HepG2 (cell line): Measurements from ENCODE around the gene QTRT2. TPM values are rescaled to one million over a fixed set of nuclear protein-coding genes. Genes with fewer than 3 reads are reported as not detected.

Source experiments
- ATAC-seq: fragments of 200-7000 bp; cut with Tn5 transposase; 3 replicates; pipeline ENCODE4 v1.9.1; 2020; ENCODE audit warnings: mild to moderate bottlenecking, moderate library complexity
- BruUV-seq: library from RNA; stranded (reverse); fragments of 400-500 nt; replicated peaks from 2 replicates; lab custom pipeline; 2021; lab: Mats Ljungman, UMichigan
- CTCF ChIA-PET: fragments of 300-600 bp; formaldehyde crosslinking; extraction: SDS; loops from one replicate; lab custom pipeline; 2021; ENCODE audit warnings: low total read pairs, inconsistent platforms, low intra/inter-chr PET ratio; lab: Yijun Ruan, JAX
- POLR2A ChIA-PET: fragments of 350-600 bp; sonication (Branson Sonifier 250); formaldehyde crosslinking; loops from one replicate; lab custom pipeline; 2020; ENCODE audit warnings: antibody characterized with exemption, inconsistent platforms; lab: Yijun Ruan, JAX
- DNase-seq: peaks from one replicate; pipeline ENCODE4 v3.0.0-alpha.2; 2015; ENCODE audit warnings: low spot score
- FAIRE-seq: peaks from 3 replicates; lab custom pipeline; 2011; peaks lifted over from hg19 to GRCh38; lab: Jason Lieb, UNC
- H2AFZ ChIP-seq: one replicate; pipeline ENCODE4 v1.6.1; 2011; ENCODE audit warnings: low read length, inconsistent platforms
- H3K27ac ChIP-seq: fragments of 300-600 bp; 3 replicates; pipeline ENCODE4 v1.8.0; 2011; ENCODE audit warnings: mixed run types, mild to moderate bottlenecking, mixed read lengths, low read length, inconsistent platforms; ENCODE audit not compliant: insufficient read depth; ENCODE audit errors: extremely low read length
- H3K27me3 ChIP-seq, 2 experiments: fragments of 200-600 bp in 1 of 2; 2 replicates in 1 of 2; 3 replicates in 1 of 2; pipeline versions ENCODE4 v1.6.0 to v1.8.0; 2011; ENCODE audit warnings: low read length in 2 of 2, mild to moderate bottlenecking in 2 of 2, moderate library complexity in 2 of 2, inconsistent platforms in 1 of 2; ENCODE audit not compliant: insufficient read depth in 2 of 2, control insufficient read depth in 1 of 2
- H3K36me3 ChIP-seq, 2 experiments: fragments of 200-600 bp in 1 of 2; replicated peaks in 1 of 2; 2 replicates in 1 of 2; 3 replicates in 1 of 2; pipeline versions ENCODE4 v1.5.1 to v1.8.0; 2011; ENCODE audit warnings: low read length in 2 of 2, inconsistent platforms in 1 of 2; ENCODE audit not compliant: insufficient read depth in 2 of 2, control insufficient read depth in 1 of 2
- H3K4me1 ChIP-seq: 2 replicates; pipeline ENCODE4 v1.5.1; 2012; ENCODE audit warnings: low read length, inconsistent platforms; ENCODE audit not compliant: insufficient read depth
- H3K4me2 ChIP-seq: 2 replicates; pipeline ENCODE4 v1.6.0; 2011; ENCODE audit warnings: low read depth, low read length, inconsistent platforms
- H3K4me3 ChIP-seq, 3 experiments: fragments of 200-600 bp in 1 of 3; sonication (generic), shearing (Covaris generic) in 1 of 3; replicated peaks in 1 of 3; 2 replicates each; pipeline ENCODE4 v1.5.1; 2011 to 2016; ENCODE audit warnings: low read length in 3 of 3, inconsistent platforms in 2 of 3, low read depth in 2 of 3, mild to moderate bottlenecking in 2 of 3, control low read depth in 1 of 3, mixed read lengths in 1 of 3; ENCODE audit not compliant: insufficient read depth in 1 of 3
- H3K79me2 ChIP-seq: one replicate; pipeline ENCODE4 v1.6.1; 2011; ENCODE audit warnings: low read length, inconsistent platforms; ENCODE audit not compliant: insufficient read depth
- H3K9ac ChIP-seq: 2 replicates; pipeline ENCODE4 v1.6.0; 2011; ENCODE audit warnings: mild to moderate bottlenecking, low read depth, low read length, inconsistent platforms; ENCODE audit not compliant: insufficient read depth
- H3K9me3 ChIP-seq: 2 replicates; pipeline ENCODE4 v1.5.1; 2012; ENCODE audit warnings: mild to moderate bottlenecking, low read length
- H4K20me1 ChIP-seq: 2 replicates; pipeline ENCODE4 v1.6.0; 2011; ENCODE audit warnings: inconsistent platforms, mild to moderate bottlenecking, low read length, moderate library complexity; ENCODE audit not compliant: insufficient read depth
- CREBL2 ChIP-seq: sonication (generic); formaldehyde crosslinking; IDR thresholded peaks from 2 replicates; pipeline ENCODE4 v1.8.1; 2023; ENCODE audit warnings: missing genetic modification reagents, mild to moderate bottlenecking, borderline replicate concordance
- DPF2 ChIP-seq: sonication (generic); formaldehyde crosslinking; IDR thresholded peaks from 2 replicates; pipeline ENCODE4 v1.4.0; 2020; ENCODE audit warnings: mild to moderate bottlenecking, low read depth, missing genetic modification reagents, borderline replicate concordance
- FOXP4 ChIP-seq: sonication (generic); formaldehyde crosslinking; IDR thresholded peaks from 2 replicates; pipeline ENCODE4 v1.4.0; 2020; ENCODE audit warnings: missing genetic modification reagents
- HIC2 ChIP-seq: sonication (generic); formaldehyde crosslinking; IDR thresholded peaks from 2 replicates; pipeline ENCODE4 v1.9.0; 2022; ENCODE audit warnings: low read depth, missing genetic modification reagents
- HINFP ChIP-seq: sonication (generic); formaldehyde crosslinking; IDR thresholded peaks from 2 replicates; pipeline ENCODE4 v1.4.0; 2020; ENCODE audit warnings: low read depth, mild to moderate bottlenecking, missing genetic modification reagents
- KLF16 ChIP-seq, 2 experiments: sonication (generic) in 1 of 2; formaldehyde crosslinking in 1 of 2; IDR thresholded peaks; 2 replicates each; pipeline versions ENCODE4 v1.6.1 to v1.8.0; 2016 to 2023; ENCODE audit warnings: missing genetic modification reagents in 2 of 2, missing compliant biosample characterization in 1 of 2
- MAFF ChIP-seq: IDR thresholded peaks from 2 replicates; pipeline ENCODE4 v1.6.1; 2011; ENCODE audit warnings: low read depth, low read length, improper control_type of control experiment
- MIER3 ChIP-seq: IDR thresholded peaks from 2 replicates; pipeline ENCODE4 v1.6.1; 2016; ENCODE audit warnings: missing compliant biosample characterization, borderline replicate concordance
- NCOA5 ChIP-seq: sonication (generic); formaldehyde crosslinking; IDR thresholded peaks from 2 replicates; pipeline ENCODE4 v1.4.0; 2020; ENCODE audit warnings: missing genetic modification reagents
- PHF20 ChIP-seq: sonication (generic); formaldehyde crosslinking; IDR thresholded peaks from 2 replicates; pipeline ENCODE4 v1.5.0; 2020; ENCODE audit warnings: mild to moderate bottlenecking, missing genetic modification reagents
- SOX13 ChIP-seq, 3 experiments: fragments of 450-650 bp in 1 of 3; sonication (generic) in 1 of 3; formaldehyde crosslinking in 1 of 3; IDR thresholded peaks in 2 of 3; conservative IDR thresholded peaks in 1 of 3; 2 replicates each; pipeline versions ENCODE4 v1.5.0 to v1.6.1; 2016 to 2020; ENCODE audit warnings: antibody characterized with exemption in 1 of 3, mild to moderate bottlenecking in 1 of 3, missing compliant biosample characterization in 1 of 3, missing genetic modification reagents in 1 of 3, moderate library complexity in 1 of 3
- TFAP4 ChIP-seq: sonication (generic); IDR thresholded peaks from 2 replicates; pipeline ENCODE4 v1.6.1; 2016; ENCODE audit warnings: low read depth, borderline replicate concordance
- TOPORS ChIP-seq: sonication (generic); formaldehyde crosslinking; IDR thresholded peaks from 2 replicates; pipeline ENCODE4 v1.8.0; 2023; ENCODE audit warnings: mild to moderate bottlenecking, missing genetic modification reagents
- ZNF468 ChIP-seq: sonication (generic); formaldehyde crosslinking; IDR thresholded peaks from 2 replicates; pipeline ENCODE4 v1.8.0; 2022; ENCODE audit warnings: mild to moderate bottlenecking, moderate library complexity, missing genetic modification reagents
- ZNF556 ChIP-seq: sonication (generic); formaldehyde crosslinking; IDR thresholded peaks from 2 replicates; pipeline ENCODE4 v1.4.0; 2020; ENCODE audit warnings: mild to moderate bottlenecking, missing genetic modification reagents, borderline replicate concordance
- ZNF724P ChIP-seq: sonication (generic); formaldehyde crosslinking; IDR thresholded peaks from 2 replicates; pipeline ENCODE4 v1.8.0; 2022; ENCODE audit warnings: missing genetic modification reagents, borderline replicate concordance
- ZNF766 ChIP-seq: sonication (generic); formaldehyde crosslinking; IDR thresholded peaks from 2 replicates; pipeline ENCODE4 v1.5.0; 2020; ENCODE audit warnings: missing genetic modification reagents, borderline replicate concordance
- WGBS: methylation state at CpG from one replicate; pipeline ENCODE4 v1.1.6; 2017; ENCODE audit warnings: low lambda C conversion rate; 5-methylcytosine and 5-hydroxymethylcytosine counted together
- in situ Hi-C: cut with HindIII; loops from 2 replicates; pipeline ENCODE4 v1.10.0; 2017; ENCODE audit warnings: low pct_unique_long_range_greater_than_20kb; ENCODE audit not compliant: extremely low pct_ligation_motif_present
- intact Hi-C: fragments of 100-400 bp; cut with micrococcal nuclease; formaldehyde crosslinking; loops from one replicate; pipeline ENCODE4 v1.10.0; 2022; ENCODE audit not compliant: unreplicated experiment
- polyA plus RNA-seq, 8 experiments: library from polyadenylated mRNA; depleted of rRNA in 3 of 8; stranded (reverse) in 7 of 8; unstranded in 1 of 8; fragments of >200 nt; fragmentation: Illumina TruSeq in 4 of 8; extraction: Trizol in 4 of 8; gene quantifications; 2 replicates each; pipeline versions ENCODE4 v1.2.1 to v1.2.3, GENCODE V29; 2011 to 2016; ENCODE audit warnings: low read depth in 4 of 8, missing spikeins in 1 of 8, mixed read lengths in 1 of 8; ENCODE audit not compliant: insufficient read depth in 1 of 8
- total RNA-seq, 5 experiments: library from RNA; depleted of rRNA; stranded (reverse); fragments of >200 nt; fragmentation: Illumina TruSeq; extraction: Trizol; gene quantifications; 2 replicates each; pipeline ENCODE4 v1.2.3, GENCODE V29; 2016; ENCODE audit warnings: low read depth in 1 of 5

Gene QTRT2
- total and polyA plus RNA-seq, 2 of the 13 experiments (the other 11 are each of a cell fraction or from before 2014, with no cell fraction given) = 7.1 to 33.4 TPM

- intact Hi-C loops = no loop called here
- Histone ChIP-seq H3K9ac (no peak overlapping the region), H3K27me3 (peaks cover 0 to 4% of the 10 kb centered on the region in 2 experiments; a peak in 2 of 5 replicates), H3K4me3 (no peak overlapping the region), H2AFZ (no peak overlapping the region), H3K4me1 (no peaks in the 10 kb centered on the region), H3K4me2 (no peak overlapping the region), H3K79me2 (no peaks in the 10 kb centered on the region), H3K9me3 (no peaks in the 10 kb centered on the region), H4K20me1 (no peaks in the 10 kb centered on the region), H3K36me3 (no peaks in the 10 kb centered on the region), H3K27ac (no peak overlapping the region)
- FAIRE-seq (no peak), ATAC-seq (no peak), DNase-seq (no peak)
- in situ Hi-C loops = no loop called here
- POLR2A ChIA-PET = no interaction called here
- TF ChIP-seq KLF16 (CRISPR knock-in tag; IDR thresholded peaks at IDR 0.05) (no peak), ZNF724P (no peak), SOX13 (IDR thresholded peaks at IDR 0.05) (no peak), SOX13 (CRISPR knock-in tag; conservative IDR thresholded peaks at IDR 0.05 in 1 of 2, IDR thresholded peaks at IDR 0.05 in 1 of 2) (no peak), ZNF766 (CRISPR knock-in tag) (no peak), TOPORS (no peak), MAFF (no peak), HINFP (CRISPR knock-in tag) (no peak), ZNF556 (CRISPR knock-in tag) (no peak), NCOA5 (CRISPR knock-in tag) (no peak), DPF2 (CRISPR knock-in tag) (no peak), TFAP4 (no peak), MIER3 (CRISPR knock-in tag) (no peak), CREBL2 (CRISPR knock-in tag) (no peak), FOXP4 (CRISPR knock-in tag) (no peak), PHF20 (CRISPR knock-in tag) (no peak), HIC2 (CRISPR knock-in tag) (no peak), ZNF468 (no peak)
- no TSS peak for BruUV-seq
- CTCF ChIA-PET = no interaction called here
- WGBS = 15% methylated on average over 4 of the region's 4 CpGs
These were observed 65.6 kb downstream of the QTRT2 start for GRCh38 chr3:114122027-114122709.
